ENCODE results near the gene PCDHGC5.

Gene PCDHGC5

DNA sequence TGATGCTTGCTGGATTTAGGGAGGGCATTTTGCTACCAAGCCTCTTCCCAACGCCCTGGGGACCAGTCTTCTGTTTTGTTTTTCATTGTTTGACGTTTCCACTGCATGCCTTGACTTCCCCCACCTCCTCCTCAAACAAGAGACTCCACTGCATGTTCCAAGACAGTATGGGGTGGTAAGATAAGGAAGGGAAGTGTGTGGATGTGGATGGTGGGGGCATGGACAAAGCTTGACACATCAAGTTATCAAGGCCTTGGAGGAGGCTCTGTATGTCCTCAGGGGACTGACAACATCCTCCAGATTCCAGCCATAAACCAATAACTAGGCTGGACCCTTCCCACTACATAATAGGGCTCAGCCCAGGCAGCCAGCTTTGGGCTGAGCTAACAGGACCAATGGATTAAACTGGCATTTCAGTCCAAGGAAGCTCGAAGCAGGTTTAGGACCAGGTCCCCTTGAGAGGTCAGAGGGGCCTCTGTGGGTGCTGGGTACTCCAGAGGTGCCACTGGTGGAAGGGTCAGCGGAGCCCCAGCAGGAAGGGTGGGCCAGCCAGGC is 23.0 kb downstream of the PCDHGC5 start:
- in situ Hi-C loops (cut with HindIII; ENCODE audit: low sequenced_read_pairs), result loop anchor here (25.0 kb wide), 1 partner anchor 175 kb away; the partner anchor contains the start of genes PCDHGA1, PCDHGA2 and PCDHGA3

DNA sequence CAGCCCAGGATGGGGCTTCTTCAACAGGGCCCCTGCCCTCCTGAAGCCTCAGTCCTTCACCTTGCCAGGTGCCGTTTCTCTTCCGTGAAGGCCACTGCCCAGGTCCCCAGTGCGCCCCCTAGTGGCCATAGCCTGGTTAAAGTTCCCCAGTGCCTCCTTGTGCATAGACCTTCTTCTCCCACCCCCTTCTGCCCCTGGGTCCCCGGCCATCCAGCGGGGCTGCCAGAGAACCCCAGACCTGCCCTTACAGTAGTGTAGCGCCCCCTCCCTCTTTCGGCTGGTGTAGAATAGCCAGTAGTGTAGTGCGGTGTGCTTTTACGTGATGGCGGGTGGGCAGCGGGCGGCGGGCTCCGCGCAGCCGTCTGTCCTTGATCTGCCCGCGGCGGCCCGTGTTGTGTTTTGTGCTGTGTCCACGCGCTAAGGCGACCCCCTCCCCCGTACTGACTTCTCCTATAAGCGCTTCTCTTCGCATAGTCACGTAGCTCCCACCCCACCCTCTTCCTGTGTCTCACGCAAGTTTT is 23.6 kb downstream of the PCDHGC5 start:
- in situ Hi-C loops (cut with HindIII; ENCODE audit: low sequenced_read_pairs), result loop anchor here (25.0 kb wide), 1 partner anchor 175 kb away; the partner anchor contains the start of genes PCDHGA1, PCDHGA2 and PCDHGA3

DNA sequence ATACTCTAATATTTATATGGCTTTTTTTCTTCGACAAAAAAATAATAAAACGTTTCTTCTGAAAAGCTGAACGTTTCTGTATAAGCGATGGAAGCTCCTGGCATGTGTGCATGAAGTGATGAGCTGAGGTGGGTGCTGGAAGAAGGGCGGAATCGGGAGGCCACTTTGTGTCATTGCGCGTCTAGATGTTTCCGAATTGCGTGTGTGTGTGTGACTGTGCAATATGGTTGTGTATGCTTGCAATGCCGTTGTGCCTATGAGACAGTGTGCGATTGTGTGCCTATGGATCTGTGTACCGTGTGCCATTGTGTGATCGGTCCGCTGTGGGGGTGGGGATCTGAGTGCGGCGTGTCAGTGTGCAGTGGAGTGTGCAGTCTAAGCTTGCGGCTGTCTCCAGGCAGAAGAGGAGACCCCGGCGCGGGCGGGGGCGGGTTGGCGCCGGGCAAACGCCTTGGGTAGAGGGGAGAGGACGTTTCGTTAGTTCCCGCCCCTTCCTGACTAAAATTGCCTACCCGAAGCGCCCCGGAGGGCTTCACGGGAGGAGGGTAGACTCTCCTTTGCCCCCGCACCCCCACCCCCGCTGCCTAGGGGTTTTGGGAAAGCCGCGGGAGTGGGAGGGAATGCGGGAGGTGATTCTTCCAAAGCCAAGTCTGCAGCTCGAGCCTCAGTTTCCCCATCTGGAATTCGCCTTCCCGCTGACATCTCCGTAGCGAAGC is 24.2 kb downstream of the PCDHGC5 start:
- in situ Hi-C loops (cut with HindIII; ENCODE audit: low sequenced_read_pairs), result loop anchor here (25.0 kb wide), 1 partner anchor 176 kb away; the partner anchor contains the start of genes PCDHGA1, PCDHGA2 and PCDHGA3

DNA sequence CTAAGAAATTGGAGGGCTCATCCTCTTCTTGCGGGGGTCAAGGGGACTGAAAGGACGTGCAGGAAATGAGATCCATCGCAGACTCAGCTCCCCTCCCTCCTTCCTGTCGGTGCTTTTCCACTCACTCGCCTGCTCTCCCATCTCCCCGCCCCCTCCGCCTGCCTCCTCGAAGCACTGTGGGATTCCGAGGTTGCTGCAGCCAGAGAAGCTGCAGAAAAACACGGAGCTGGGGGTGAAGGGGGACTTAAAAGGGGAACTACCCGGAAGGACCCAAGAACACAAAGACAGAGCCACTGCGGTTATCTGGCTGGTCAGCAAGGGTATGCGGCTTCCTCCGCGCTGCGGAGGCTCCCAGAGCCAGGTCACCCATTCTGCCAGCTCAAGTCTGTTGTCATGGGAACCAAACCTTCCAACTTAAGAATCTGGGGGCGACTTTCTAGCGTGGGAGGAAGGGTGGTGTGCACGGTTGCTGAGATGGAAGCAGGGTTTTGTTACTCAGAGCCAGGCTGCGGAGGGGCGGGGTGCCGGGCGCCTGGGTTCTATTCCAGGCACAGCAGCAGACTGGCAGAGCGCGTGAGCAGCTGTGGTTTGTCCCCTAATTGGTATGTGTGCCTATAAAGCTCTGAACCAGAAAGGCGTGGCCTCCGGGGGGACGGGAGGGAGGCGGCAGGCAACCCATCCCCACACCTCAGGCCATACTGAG is 24.9 kb downstream of the PCDHGC5 start:
- in situ Hi-C loops (cut with HindIII; ENCODE audit: low sequenced_read_pairs), result loop anchor here (25.0 kb wide), 1 partner anchor 176 kb away; the partner anchor contains the start of genes PCDHGA1, PCDHGA2 and PCDHGA3

DNA sequence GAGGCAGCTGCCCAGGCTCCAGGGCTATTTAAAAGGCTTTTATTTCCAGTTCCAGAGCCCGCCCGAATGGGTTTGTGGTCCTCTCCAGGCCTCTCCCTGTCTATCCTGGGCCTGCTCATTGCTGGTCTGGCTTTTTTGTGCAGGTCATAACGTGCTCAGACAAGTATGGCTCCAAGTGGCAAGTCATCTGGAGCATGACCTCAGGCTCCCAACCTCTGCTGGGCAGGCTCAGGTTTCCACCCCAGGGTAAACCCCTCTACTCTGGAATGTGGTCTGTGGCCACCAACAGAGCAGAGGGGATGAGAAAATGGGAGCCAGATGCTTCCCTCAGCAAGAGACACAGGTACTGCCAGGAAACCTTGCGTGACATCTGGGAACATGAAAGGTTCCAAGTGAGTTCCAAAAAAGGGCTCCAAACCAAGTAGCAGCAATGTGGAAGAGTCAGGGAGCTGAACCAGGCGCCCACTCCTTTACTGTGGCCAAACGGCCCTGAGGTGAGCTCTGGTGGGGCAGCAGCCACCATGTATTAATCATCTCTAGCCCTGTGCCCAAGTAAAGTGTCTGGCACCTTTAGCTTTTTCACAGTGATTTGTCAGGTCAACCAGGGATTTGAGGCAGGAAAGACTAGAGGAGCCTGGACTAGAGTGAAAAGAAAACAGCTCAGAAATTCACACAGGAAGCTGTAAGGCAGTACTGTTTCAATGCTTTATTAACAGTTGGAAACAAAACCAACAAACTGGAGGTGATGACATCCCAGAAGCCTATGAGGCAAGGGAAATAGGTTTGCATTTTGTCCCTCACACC is 25.7 kb downstream of the PCDHGC5 start:
- in situ Hi-C loops (cut with HindIII; ENCODE audit: low sequenced_read_pairs), result loop anchor here (25.0 kb wide), 1 partner anchor 177 kb away; the partner anchor contains the start of genes PCDHGA1, PCDHGA2 and PCDHGA3

DNA sequence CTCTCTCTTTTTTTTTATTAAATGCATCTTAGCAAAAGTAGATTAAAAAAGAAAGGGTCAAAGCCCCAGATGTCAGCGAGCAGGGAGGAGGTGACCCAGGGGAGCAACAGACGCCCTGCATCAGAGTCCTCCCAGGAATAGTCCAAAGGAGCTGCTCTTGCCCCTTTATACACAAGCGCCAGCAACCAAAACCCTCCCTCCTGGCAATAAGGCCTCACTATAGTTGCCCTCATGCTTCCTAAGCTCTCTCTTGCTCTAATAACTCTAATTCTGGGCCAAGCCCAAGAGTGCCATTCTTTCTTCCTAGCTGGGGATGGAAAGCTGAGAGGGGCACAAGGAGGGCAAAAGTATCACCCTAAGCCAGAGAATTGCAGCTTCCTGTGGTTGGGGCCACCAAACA is 26.3 kb downstream of the PCDHGC5 start:
- in situ Hi-C loops (cut with HindIII; ENCODE audit: low sequenced_read_pairs), result loop anchor here (25.0 kb wide), 1 partner anchor 178 kb away; the partner anchor contains the start of genes PCDHGA1, PCDHGA2 and PCDHGA3

DNA sequence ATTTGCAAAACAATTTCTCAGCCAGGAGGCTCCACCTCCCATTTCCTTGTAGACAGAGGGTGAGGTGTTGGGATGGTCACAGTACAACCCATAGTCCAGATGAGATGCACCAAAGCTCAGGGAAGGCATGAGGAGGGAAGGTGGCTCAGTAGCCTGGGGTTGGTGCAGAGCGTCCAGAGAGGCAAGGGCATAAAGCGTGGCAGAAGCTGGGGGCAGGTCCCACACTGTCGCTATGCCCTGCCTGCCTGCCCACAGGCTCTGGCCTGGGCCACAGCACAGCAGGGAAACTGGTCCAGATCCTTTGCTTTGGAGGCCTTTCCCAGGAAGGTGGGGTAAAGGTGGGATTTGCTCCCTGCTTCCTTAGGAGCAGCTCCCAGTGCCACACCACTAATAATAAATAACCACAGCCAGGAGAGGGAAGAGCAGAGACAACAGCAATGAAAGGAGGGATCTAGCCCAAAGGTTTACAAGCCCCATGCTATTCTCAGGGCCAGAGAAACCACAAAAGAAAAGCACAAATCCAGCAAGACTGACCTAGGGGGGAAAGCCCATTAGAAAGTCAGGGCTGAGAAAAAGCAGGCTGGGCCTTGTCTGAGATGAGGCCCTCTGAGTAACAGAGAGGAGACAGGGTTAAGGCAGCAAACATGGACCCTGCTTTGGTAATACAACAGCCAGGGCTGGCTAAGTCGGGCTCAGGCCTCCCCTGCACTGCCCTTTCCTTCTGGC is 27.2 kb downstream of the PCDHGC5 start:
- in situ Hi-C loops (cut with HindIII; ENCODE audit: low sequenced_read_pairs), result loop anchor here (25.0 kb wide), 1 partner anchor 179 kb away; the partner anchor contains the start of genes PCDHGA1, PCDHGA2 and PCDHGA3

DNA sequence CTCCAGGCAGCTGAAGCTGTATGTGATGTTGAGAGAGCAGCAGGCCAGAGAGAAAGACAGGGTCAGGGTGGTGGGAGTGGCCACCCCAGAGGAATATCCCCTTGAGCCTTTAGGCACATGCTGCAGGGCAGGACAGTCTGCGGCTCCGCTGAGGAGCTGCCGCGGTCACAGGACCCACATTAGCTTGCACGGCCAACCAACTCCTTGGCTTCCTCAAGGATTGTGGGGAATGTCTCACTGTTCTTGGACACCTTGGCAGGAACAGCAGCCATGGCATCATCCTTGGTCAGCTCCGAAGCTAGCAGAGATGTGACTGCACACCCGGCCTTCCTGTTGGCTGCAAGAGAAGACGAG is 27.8 kb downstream of the PCDHGC5 start:
- in situ Hi-C loops (cut with HindIII; ENCODE audit: low sequenced_read_pairs), result loop anchor here (25.0 kb wide), 1 partner anchor 179 kb away; the partner anchor contains the start of genes PCDHGA1, PCDHGA2 and PCDHGA3

DNA sequence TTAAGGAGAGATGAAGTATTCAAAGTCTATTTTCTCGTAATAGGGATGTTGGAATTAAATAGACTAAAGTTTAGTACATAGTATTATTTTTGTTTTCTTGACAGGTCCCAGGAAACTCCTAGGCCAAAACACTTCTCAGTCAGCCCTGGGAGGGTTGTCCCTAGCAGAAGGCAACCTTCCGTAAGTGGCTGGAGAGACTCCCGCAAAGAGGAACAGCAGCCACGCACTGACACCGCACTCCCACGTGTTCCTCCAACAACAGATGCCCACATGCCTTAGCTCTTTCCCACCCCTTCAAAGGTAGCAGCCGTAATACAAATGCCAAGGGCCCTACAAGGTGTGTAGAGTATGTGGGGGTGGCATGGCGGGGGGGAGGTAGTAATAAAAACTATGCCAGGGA is 28.4 kb downstream of the PCDHGC5 start:
- in situ Hi-C loops (cut with HindIII; ENCODE audit: low sequenced_read_pairs), result loop anchor here (25.0 kb wide), 1 partner anchor 180 kb away; the partner anchor contains the start of genes PCDHGA1, PCDHGA2 and PCDHGA3

DNA sequence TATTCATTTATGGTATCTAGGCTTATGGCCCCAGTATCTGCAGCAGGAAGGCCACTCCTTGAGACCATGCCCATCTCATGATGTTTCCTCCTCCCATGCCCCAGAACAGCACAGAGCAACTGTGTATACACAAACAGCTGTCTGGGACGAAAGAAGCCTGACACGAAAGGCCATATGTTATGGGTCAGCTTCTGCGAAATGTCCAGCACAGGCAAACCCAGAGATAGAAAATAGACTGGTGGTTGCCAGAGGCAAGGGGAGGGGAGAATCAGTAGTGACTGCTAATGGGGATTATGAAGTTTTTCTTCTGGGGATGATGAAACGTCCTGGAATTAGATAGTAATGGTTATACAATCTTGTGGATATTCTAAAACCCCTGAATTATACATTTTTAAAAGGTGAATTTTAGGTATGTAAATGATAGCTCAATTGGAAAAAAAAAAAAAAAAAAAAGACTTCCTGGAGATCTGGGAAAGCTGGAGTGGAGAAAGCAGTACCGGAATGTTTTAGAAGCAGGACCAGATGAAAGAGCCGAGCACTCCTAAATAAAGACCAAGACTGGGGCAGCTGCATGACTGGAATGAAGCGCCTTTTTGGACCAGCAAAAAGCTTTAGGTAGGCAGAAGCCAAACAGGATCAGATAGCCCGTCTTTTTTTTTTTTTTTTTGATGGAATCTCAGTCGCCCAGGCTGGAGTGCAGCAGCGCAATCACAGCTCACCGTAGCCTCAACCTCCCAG is 29.2 kb downstream of the PCDHGC5 start:
- in situ Hi-C loops (cut with HindIII; ENCODE audit: low sequenced_read_pairs), result loop anchor here (25.0 kb wide), 1 partner anchor 181 kb away; the partner anchor contains the start of genes PCDHGA1, PCDHGA2 and PCDHGA3

DNA sequence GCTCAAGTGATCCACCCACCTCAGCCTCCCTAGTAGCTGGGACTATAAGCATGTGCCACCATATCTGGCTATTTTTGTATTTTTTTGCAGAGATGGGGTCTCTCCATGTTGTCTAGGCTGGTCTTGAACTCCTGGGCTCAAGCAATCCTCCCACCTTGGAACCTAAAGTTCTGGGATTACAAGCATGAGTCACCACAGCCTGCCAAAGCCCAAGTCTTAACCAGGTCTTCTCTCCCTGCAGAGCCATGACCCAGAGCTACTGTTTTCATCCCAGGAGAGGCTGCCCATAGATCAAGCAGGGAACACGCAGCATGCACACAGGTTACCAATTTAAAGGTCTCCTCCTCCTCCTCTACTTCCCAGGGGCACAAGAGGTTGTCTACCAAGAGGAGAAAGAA is 29.7 kb downstream of the PCDHGC5 start:
- in situ Hi-C loops (cut with HindIII; ENCODE audit: low sequenced_read_pairs), result loop anchor here (25.0 kb wide), 1 partner anchor 181 kb away; the partner anchor contains the start of genes PCDHGA1, PCDHGA2 and PCDHGA3

DNA sequence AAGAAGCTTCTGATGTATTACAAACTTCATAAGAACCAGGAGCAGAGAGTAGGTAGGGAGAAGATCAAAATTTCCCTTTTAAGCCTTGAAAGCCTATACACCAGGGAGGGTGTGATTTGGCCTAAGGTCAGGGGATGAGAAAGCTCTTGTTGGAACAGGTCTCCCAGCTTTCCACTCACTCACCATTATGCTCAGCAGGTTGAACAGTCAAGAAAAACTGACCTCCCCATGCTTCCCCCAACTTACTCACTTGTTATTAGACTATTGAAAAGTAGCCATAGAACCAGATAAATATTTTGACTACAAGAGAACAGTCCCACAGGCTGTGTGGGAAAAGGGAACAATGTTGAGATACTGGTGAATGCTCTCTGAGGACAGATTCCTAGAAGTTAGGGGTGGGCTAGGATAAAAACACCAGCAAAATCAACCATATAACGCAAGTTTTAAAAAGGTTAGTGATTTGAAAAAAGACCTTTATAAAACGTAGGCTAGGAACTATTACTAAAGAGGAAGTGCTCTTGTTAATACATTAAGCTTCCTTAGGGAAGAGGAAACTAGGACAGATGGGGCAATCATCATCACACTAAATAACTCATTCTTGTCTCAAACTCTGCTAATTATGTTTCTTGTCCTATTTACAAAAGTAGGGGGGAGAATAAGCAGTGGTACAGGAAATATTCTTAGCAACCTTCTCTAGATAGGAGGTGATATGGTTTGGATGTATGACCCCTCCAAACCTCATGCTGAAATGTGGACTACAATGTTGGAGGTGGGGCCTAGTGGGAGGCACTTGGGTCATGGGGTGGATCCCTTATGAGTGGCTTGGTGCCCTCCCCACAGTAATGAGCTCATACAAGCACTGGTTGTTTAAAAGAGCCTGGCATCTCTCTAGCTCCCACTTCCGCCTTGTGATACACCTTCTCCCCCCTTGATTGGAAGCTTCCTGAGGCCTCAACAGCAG is 31.0 kb downstream of the PCDHGC5 start:
- in situ Hi-C loops (cut with HindIII; ENCODE audit: low sequenced_read_pairs), result loop anchor here (10.0 to 25.0 kb wide), 2 partner anchors 55 to 183 kb away; partner anchors contain the start of genes PCDHGA1, PCDHGA2 and PCDHGA3

DNA sequence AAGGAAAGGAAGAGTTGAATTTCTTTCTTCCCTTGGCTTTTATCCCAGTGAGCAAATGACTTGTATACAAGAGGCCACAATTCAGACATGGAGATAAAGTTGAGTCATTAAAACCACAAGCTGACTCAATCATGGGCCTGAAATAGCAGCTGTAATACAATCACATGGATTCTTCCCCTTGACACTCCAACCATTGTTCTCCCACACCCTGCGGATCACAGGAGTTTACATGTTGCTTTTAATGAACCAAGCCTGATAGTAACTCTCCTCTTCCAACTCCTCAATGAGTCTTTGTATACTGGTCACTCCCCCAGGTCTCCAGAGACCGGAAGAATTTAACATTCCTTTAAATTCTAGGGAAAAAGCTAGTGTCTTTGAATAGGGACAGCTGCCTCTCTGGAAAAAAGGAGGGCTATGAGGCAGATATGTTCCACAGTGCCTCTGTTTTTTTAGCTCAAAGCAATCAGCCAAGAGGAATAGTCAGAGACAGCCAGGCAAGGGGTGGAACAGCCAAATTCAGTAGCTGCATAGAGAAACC is 32.4 kb downstream of the PCDHGC5 start:
- in situ Hi-C loops (cut with HindIII; ENCODE audit: low sequenced_read_pairs), result loop anchor here (10.0 to 25.0 kb wide), 2 partner anchors 57 to 184 kb away; partner anchors contain the start of genes PCDHGA1, PCDHGA2 and PCDHGA3

DNA sequence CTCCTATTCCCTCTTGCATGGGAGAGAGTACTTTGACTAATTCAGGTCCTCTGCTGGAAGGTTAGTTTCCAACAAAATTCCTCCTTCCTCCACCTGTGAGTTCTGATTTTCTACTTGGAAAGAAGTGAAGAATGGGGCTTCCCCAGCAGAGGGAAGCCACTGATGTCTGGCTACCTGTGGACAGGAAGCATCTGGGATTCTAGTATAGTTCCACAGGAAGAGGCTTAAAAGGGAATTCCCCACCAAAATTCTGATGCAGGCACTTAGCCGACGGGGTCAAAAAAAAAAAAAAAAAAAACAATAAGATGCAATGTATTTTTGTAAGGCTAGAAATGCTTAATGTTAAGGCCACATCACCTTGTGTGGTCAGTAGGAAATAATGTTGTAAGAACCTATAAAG is 33.4 kb downstream of the PCDHGC5 start:
- in situ Hi-C loops (cut with HindIII; ENCODE audit: low sequenced_read_pairs), result loop anchor here (10.0 to 25.0 kb wide), 2 partner anchors 58 to 185 kb away; partner anchors contain the start of genes PCDHGA1, PCDHGA2 and PCDHGA3

DNA sequence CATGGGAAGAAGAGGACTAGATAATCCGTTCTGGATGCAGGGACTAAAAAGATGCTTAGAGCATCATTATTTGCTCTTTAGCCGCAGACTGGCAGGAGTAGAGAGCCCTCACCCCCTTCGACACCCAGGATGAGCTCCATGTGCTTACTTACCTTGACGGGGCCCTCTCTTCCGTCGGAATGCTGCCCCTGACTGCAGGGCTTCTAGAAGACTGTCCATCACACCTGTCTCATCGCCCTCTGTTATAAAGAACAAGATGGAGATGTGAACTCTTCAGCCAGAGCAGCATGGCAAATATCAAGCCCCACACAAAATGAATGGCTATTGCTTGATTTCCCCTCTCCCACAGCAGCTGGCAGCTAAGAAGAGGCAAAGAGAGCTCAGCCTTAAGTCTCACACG is 35.1 kb downstream of the PCDHGC5 start:
- in situ Hi-C loops (cut with HindIII; ENCODE audit: low sequenced_read_pairs), result loop anchor here (10.0 to 25.0 kb wide), 2 partner anchors 59 to 187 kb away; partner anchors contain the start of genes PCDHGA1, PCDHGA2 and PCDHGA3

All from DLD1 (cell line).